Fibroblast of lung (primary cell): ENCODE data around the gene FKBP8. TPM values are rescaled to one million over a fixed set of nuclear protein-coding genes. Genes with fewer than 3 reads are reported as not detected.

ENCODE experiments used
- DNase-seq, 2 donors: peaks; one replicate each; pipeline versions ENCODE4 v3.0.0 to v3.0.0-alpha.2; 2010; ENCODE audit warnings: low read depth in 2 of 2
- H2AFZ ChIP-seq: 2 replicates; pipeline ENCODE4 v1.5.1; 2012; ENCODE audit warnings: low read length, control low read depth, inconsistent platforms
- H3K27ac ChIP-seq: 2 replicates; pipeline ENCODE4 v1.5.1; 2011; ENCODE audit warnings: low read length, control low read depth; ENCODE audit not compliant: insufficient read depth
- H3K27me3 ChIP-seq: 2 replicates; pipeline ENCODE4 v1.5.1; 2011; ENCODE audit warnings: mild to moderate bottlenecking, low read length; ENCODE audit not compliant: control insufficient read depth, insufficient read depth
- H3K36me3 ChIP-seq: 2 replicates; pipeline ENCODE4 v1.5.1; 2011; ENCODE audit warnings: low read length; ENCODE audit not compliant: control insufficient read depth, insufficient read depth
- H3K4me1 ChIP-seq: 2 replicates; pipeline ENCODE4 v1.5.1; 2011; ENCODE audit warnings: low read length; ENCODE audit not compliant: control insufficient read depth, insufficient read depth; ENCODE audit errors: extremely low read depth
- H3K4me2 ChIP-seq: 2 replicates; pipeline ENCODE4 v1.5.1; 2011; ENCODE audit warnings: low read length, control low read depth; ENCODE audit not compliant: insufficient read depth; ENCODE audit errors: extremely low read depth
- H3K4me3 ChIP-seq, 4 experiments: fragments of 200-600 bp in 1 of 4; sonication (generic) in 1 of 4; replicated peaks in 1 of 4; 2 replicates each; pipeline ENCODE4 v1.5.1; 2011 to 2016; ENCODE audit warnings: low read length in 4 of 4, low read depth in 3 of 4, mild to moderate bottlenecking in 3 of 4, control low read depth in 2 of 4, inconsistent platforms in 1 of 4, mixed read lengths in 1 of 4; ENCODE audit not compliant: insufficient read depth in 1 of 4; ENCODE audit errors: control extremely low read depth in 1 of 4
- H3K79me2 ChIP-seq: 2 replicates; pipeline ENCODE4 v1.5.1; 2012; ENCODE audit warnings: mild to moderate bottlenecking, low read length, inconsistent platforms; ENCODE audit not compliant: control insufficient read depth, insufficient read depth
- H3K9ac ChIP-seq: 2 replicates; pipeline ENCODE4 v1.5.1; 2011; ENCODE audit warnings: mild to moderate bottlenecking, low read length, control low read depth; ENCODE audit not compliant: insufficient read depth
- H3K9me3 ChIP-seq: 2 replicates; pipeline ENCODE4 v1.5.1; 2012; ENCODE audit warnings: low read depth, low read length; ENCODE audit not compliant: control insufficient read depth, insufficient read depth
- H4K20me1 ChIP-seq: 2 replicates; pipeline ENCODE4 v1.5.1; 2011; ENCODE audit warnings: low read length; ENCODE audit not compliant: control insufficient read depth, insufficient read depth; ENCODE audit errors: extremely low read depth
- EZH2 ChIP-seq: IDR thresholded peaks from 2 replicates; pipeline ENCODE4 v1.5.1; 2012; ENCODE audit warnings: low read length, control low read depth, mild to moderate bottlenecking; ENCODE audit errors: missing control alignments
- polyA plus RNA-seq, 2 donors: library from polyadenylated mRNA; depleted of rRNA in 1 of 2; stranded (reverse) in 1 of 2; unstranded in 1 of 2; fragments of >200 nt; gene quantifications; 2 replicates each; pipeline ENCODE4 v1.2.1, GENCODE V29; 2011 to 2012; ENCODE audit warnings: missing spikeins in 1 of 2
- total RNA-seq: library from RNA; depleted of rRNA; stranded (reverse); fragments of >200 nt; gene quantifications from 2 replicates; pipeline ENCODE4 v1.2.1, GENCODE V29; 2014
- TF ChIP-seq, protein P1 (sequence below), 2 donors: IDR thresholded peaks in 1 of 2; conservative IDR thresholded peaks in 1 of 2; 1 replicate in 1 of 2; 2 replicates in 1 of 2; pipeline ENCODE4 v1.5.1; 2011 to 2012; ENCODE audit warnings: low read length in 2 of 2, control low read depth in 1 of 2, inconsistent platforms in 1 of 2, low read depth in 1 of 2, mild to moderate bottlenecking in 1 of 2

Gene FKBP8
- total and polyA plus RNA-seq, 2 donors (not counting 1 experiment from before 2014, with no cell fraction given): 135 to 289 TPM

DNA sequence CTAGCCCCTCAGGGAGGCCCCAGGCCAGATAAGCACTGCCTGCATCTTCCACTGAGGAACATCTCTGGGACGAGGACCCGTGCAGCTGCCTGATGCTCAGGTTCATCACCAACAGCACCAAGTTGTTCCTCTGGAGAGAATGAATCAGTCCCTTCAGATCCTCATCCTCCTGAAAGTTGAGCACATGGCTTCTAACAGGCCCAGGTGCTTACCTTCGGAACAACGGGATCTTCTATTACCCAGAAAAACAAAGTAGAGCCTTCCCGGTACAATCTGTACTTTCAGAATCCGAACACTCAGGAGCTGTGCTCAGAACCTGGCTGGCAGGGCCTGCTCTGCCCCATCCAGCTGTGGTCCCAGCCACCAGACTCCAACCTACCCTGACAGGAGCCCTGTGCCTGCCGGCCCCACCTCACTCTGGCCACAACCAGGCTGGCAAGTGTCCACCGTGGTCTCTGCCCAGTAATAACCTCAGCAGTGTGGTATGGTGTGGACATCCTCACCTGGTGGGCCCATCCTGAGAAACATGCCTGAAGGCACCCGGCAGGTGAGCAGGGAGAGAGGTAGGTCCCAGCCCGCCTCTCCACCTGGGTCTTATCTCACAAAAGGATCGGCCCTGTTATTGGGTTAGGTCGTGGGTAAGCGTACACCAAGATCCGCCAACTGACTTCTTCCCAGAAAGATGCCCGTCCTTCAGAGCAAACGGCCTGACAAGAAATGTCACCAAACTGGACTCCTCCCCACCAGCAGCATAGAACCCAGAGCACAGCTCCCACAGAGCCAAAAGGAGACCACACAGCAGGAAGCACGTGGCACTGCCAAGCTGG, 55.6 kb downstream of the FKBP8 start:
- DNase-seq: no peak
- Histone ChIP-seq H3K4me3 (no peak overlapping the region), H3K27ac (no peak overlapping the region), H3K27me3 (no peaks in the 10 kb centered on the region), H3K9ac (no peak overlapping the region), H3K79me2 (peaks cover 79% of the 10 kb centered on the region), H3K4me2 (no peak overlapping the region), H2AFZ (no peak overlapping the region), H4K20me1 (no peaks in the 10 kb centered on the region), H3K36me3 (no peaks in the 10 kb centered on the region), H3K4me1 (peaks cover 6% of the 10 kb centered on the region), H3K9me3 (no peaks in the 10 kb centered on the region)
- TF ChIP-seq EZH2: no peak
- TF ChIP-seq, protein P1, sequence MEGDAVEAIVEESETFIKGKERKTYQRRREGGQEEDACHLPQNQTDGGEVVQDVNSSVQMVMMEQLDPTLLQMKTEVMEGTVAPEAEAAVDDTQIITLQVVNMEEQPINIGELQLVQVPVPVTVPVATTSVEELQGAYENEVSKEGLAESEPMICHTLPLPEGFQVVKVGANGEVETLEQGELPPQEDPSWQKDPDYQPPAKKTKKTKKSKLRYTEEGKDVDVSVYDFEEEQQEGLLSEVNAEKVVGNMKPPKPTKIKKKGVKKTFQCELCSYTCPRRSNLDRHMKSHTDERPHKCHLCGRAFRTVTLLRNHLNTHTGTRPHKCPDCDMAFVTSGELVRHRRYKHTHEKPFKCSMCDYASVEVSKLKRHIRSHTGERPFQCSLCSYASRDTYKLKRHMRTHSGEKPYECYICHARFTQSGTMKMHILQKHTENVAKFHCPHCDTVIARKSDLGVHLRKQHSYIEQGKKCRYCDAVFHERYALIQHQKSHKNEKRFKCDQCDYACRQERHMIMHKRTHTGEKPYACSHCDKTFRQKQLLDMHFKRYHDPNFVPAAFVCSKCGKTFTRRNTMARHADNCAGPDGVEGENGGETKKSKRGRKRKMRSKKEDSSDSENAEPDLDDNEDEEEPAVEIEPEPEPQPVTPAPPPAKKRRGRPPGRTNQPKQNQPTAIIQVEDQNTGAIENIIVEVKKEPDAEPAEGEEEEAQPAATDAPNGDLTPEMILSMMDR (conservative IDR thresholded peaks at IDR 0.05 in 1 of 2, IDR thresholded peaks at IDR 0.05 in 1 of 2; ENCODE audit: low read depth in 1 of 2, low read length in 2 of 2): no peak

DNA sequence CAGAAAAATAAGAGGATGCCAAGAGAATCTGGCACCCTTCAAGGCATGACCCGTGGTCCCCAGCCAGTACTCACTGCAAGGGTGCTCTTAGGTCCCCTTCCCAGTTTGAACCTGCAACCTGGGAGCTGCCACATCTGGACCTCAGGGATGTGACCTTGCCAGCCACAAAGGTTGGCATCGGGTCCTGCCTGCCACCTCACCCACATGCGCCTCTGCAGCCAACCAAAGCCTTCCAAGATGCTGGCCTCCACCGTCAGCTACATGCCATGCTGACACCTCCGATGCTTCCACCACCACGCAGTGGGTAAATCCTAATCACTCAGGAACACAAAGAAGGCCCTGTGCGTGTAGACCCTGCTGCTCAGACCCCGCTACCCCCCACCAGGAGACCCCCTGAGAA, 56.6 kb downstream of the FKBP8 start:
- no peak for DNase-seq
- no peak overlapping the region for H3K9ac ChIP-seq

DNA sequence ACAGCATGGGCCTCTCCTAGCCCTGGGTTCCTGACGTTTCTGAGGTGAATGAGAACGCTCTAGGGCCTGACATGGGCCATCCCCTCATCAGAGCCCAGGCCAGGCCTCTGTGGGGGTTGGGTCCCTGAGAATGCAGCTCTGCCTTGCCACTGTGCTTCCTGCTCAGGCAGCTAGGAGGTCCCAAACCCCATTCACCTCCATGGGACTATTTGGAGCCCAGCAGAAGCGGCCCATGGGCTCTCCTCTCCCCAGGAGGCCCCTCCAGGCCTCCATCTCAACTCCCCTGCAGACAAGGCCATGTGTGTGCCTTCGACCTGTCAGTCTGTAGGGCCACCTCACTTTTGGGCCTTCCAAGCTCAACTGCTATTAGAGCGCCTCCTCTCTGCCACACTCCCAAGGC, 58.4 kb downstream of the FKBP8 start:
- no peak overlapping the region for H3K9ac ChIP-seq
- H3K4me3 ChIP-seq: no peak overlapping the region
- peaks cover 13% of the 10 kb centered on the region for H3K4me1 ChIP-seq
- DNase-seq: no peak
- no peaks in the 10 kb centered on the region for H3K27me3 ChIP-seq
- H3K36me3 ChIP-seq: no peaks in the 10 kb centered on the region
- no peak overlapping the region for H3K4me2 ChIP-seq
- H2AFZ ChIP-seq: no peak overlapping the region
- H3K9me3 ChIP-seq: no peaks in the 10 kb centered on the region
- TF ChIP-seq, protein P1 (conservative IDR thresholded peaks at IDR 0.05 in 1 of 2, IDR thresholded peaks at IDR 0.05 in 1 of 2; ENCODE audit: low read depth in 1 of 2, low read length in 2 of 2): no peak
- no peak for TF ChIP-seq EZH2
- no peaks in the 10 kb centered on the region for H4K20me1 ChIP-seq
- H3K79me2 ChIP-seq: peaks cover 79% of the 10 kb centered on the region
- no peak overlapping the region for H3K27ac ChIP-seq

More for the DNA sequence above, 56.6 kb downstream of the FKBP8 start:
- Histone ChIP-seq H2AFZ (no peak overlapping the region), H3K27ac (peak overlapping the region; percentile 66), H4K20me1 (no peaks in the 10 kb centered on the region), H3K27me3 (no peaks in the 10 kb centered on the region), H3K4me3 (no peak overlapping the region), H3K4me1 (peaks cover 6% of the 10 kb centered on the region), H3K79me2 (peaks cover 75% of the 10 kb centered on the region), H3K4me2 (peak overlapping the region; percentile 11), H3K36me3 (no peaks in the 10 kb centered on the region), H3K9me3 (no peaks in the 10 kb centered on the region)
- no peak for TF ChIP-seq EZH2
- TF ChIP-seq, protein P1 (conservative IDR thresholded peaks at IDR 0.05 in 1 of 2, IDR thresholded peaks at IDR 0.05 in 1 of 2; ENCODE audit: low read depth in 1 of 2, low read length in 2 of 2): no peak
